ENCODE data around the gene NPAS2.

DNA sequence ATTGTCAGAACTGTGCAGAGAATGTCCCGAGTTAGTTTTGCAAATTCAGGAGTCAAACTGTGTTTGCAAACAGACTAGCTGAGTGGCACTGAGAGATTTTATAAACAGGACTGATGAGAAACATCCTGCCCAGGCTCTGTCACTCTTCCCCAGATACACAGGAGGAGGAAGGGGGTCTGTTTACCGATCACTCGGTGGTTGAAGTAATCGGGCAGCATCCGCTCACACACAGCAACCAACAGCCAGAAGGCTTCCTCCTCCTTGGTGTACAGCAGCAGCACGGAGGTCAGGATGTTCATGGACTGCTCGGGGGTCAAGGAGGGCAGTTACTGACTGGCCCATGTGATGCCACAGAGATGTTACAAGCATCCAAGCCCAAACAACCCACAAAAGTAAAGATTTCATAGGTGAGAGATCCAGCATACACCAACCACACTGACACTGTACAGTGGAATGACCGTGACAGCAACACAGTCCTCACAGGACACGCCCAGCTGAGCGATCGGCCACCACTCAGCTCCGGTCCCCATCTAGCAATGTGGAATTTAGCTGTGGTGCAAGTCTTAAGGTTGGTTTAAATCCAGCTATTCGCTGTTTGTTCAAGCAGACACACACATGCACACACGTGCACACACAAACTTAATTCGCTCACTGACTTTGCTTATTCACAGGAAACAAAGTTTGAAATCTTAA is 212.3 kb downstream of the NPAS2 start:
- TF ChIP-seq POLR2A (IDR thresholded peaks at IDR 0.05; ENCODE audit: low read depth, low read length) (no peak), EZH2 (IDR thresholded peaks at IDR 0.05; ENCODE audit: borderline replicate concordance, low read depth, low read length, severe bottlenecking) (no peak), POLR2AphosphoS5 (IDR thresholded peaks at IDR 0.05; ENCODE audit: insufficient read depth, low read depth, low read length) (no peak)
- TF ChIP-seq, protein P1, sequence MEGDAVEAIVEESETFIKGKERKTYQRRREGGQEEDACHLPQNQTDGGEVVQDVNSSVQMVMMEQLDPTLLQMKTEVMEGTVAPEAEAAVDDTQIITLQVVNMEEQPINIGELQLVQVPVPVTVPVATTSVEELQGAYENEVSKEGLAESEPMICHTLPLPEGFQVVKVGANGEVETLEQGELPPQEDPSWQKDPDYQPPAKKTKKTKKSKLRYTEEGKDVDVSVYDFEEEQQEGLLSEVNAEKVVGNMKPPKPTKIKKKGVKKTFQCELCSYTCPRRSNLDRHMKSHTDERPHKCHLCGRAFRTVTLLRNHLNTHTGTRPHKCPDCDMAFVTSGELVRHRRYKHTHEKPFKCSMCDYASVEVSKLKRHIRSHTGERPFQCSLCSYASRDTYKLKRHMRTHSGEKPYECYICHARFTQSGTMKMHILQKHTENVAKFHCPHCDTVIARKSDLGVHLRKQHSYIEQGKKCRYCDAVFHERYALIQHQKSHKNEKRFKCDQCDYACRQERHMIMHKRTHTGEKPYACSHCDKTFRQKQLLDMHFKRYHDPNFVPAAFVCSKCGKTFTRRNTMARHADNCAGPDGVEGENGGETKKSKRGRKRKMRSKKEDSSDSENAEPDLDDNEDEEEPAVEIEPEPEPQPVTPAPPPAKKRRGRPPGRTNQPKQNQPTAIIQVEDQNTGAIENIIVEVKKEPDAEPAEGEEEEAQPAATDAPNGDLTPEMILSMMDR (IDR thresholded peaks at IDR 0.05; ENCODE audit: extremely low read depth in 1 of 2, insufficient read depth in 1 of 2, low read depth in 1 of 2, low read length in 2 of 2) = no peak
- TF ChIP-seq, protein P2, sequence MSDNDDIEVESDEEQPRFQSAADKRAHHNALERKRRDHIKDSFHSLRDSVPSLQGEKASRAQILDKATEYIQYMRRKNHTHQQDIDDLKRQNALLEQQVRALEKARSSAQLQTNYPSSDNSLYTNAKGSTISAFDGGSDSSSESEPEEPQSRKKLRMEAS (IDR thresholded peaks at IDR 0.05; ENCODE audit: insufficient read depth, insufficient read length) = no peak
